ENCODE results near the gene KAT6B. TPM values are rescaled to one million over a fixed set of nuclear protein-coding genes. Genes with fewer than 3 reads are reported as not detected.

The KAT6B gene
- total RNA-seq, 1 donor, result 86.4 TPM

- no peaks in the 10 kb centered on the region for H3K27me3 ChIP-seq (ENCODE audit: insufficient read depth, low read length)
- no peak overlapping the region for H3K4me3 ChIP-seq (ENCODE audit: low read length)
- peaks cover 13% of the 10 kb centered on the region for H3K4me1 ChIP-seq (ENCODE audit: insufficient read depth, low read length)
- no peaks in the 10 kb centered on the region for H3K9me3 ChIP-seq (ENCODE audit: low read depth, low read length)
These were observed 9.6 kb downstream of the KAT6B start for GRCh38 chr10:74835963-74836362.

DNA sequence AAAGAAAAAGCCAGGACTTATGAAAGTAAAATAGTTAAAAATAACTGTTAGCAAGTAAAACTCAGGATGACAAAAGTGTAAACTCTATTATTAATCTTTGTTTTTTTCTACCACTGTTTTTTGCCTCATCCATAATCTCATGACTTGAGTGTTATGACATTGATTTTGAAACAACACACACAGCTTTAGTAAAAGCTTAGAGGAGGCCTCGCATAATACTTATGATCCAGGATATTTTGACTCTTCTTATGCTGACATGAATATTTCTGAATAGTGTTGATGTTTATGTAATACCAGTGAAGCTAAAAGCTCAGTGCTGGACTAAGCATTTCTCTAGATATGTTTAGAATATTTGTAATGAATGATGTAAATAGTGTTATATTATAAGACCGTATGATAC lies 10.5 kb downstream of the KAT6B start:
- Histone ChIP-seq H3K4me1 (ENCODE audit: insufficient read depth, low read length) (peaks cover 19% of the 10 kb centered on the region), H3K9me3 (ENCODE audit: low read depth, low read length) (no peaks in the 10 kb centered on the region), H3K27me3 (ENCODE audit: insufficient read depth, low read length) (no peaks in the 10 kb centered on the region), H3K4me3 (ENCODE audit: low read length) (no peak overlapping the region)

GRCh38 chr10:74837743-74838142 lies 11.3 kb downstream of the KAT6B start:
- Histone ChIP-seq H3K4me3 (ENCODE audit: low read length) (no peak overlapping the region), H3K27me3 (ENCODE audit: insufficient read depth, low read length) (no peaks in the 10 kb centered on the region), H3K4me1 (ENCODE audit: insufficient read depth, low read length) (peaks cover 24% of the 10 kb centered on the region), H3K9me3 (ENCODE audit: low read depth, low read length) (no peaks in the 10 kb centered on the region)

DNA sequence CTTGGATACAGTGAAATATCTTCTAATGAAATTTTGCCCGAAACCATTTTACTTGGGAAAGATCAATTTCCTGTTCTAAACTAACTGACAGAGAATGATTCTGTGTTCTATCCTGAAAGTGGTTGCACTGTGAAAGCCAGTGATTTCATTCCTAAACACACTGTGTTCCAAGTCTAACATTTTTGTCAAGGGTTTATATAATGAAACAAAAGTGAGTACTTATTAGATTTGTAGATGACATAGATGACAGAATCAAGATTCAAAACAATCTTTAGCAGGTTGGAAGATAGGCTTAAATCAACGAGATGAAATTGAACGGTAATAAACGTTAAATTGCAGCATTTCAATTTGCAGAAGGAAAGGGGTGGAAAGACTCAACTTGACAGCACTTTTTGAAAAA lies 13.3 kb downstream of the KAT6B start:
- peaks cover 32% of the 10 kb centered on the region for H3K4me1 ChIP-seq (ENCODE audit: insufficient read depth, low read length)
- no peaks in the 10 kb centered on the region for H3K27me3 ChIP-seq (ENCODE audit: insufficient read depth, low read length)
- no peaks in the 10 kb centered on the region for H3K9me3 ChIP-seq (ENCODE audit: low read depth, low read length)
- H3K4me3 ChIP-seq (ENCODE audit: low read length), result no peak overlapping the region

- Histone ChIP-seq H3K4me1 (ENCODE audit: insufficient read depth, low read length) (peaks cover 34% of the 10 kb centered on the region), H3K27me3 (ENCODE audit: insufficient read depth, low read length) (no peaks in the 10 kb centered on the region), H3K9me3 (ENCODE audit: low read depth, low read length) (no peaks in the 10 kb centered on the region), H3K4me3 (ENCODE audit: low read length) (no peak overlapping the region)
These were observed 15.0 kb downstream of the KAT6B start for GRCh38 chr10:74841265-74841973.

DNA sequence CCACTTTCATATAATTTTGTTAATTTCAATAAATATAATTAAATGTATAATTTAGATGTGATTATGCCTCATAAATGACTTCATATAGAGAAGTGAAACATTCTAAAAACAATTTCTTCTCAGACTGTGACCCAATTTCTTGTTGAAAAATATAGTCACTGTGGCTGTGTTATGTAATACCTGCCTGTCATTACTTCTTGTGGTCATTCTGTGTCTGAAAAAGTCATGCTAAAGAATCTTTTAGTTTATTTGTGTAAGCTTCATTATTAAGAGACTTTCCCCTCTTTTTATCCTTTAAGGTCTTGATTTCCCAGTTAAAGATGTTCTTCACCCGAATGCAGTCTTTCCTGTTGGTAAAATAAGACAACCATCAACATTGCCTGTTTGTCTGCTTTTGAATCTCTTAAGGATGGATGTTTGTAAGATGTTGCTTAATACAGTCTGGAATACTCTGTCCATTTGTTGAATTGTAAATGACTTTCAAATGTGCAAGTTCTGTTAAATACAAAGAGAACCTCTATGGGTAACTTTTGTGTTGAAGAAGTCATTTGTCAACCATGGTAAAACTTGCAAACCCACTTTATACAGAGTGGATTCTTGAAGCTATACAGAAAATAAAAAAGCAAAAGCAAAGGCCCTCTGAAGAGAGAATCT lies 16.0 kb downstream of the KAT6B start:
- Histone ChIP-seq H3K4me3 (ENCODE audit: low read length) (no peak overlapping the region), H3K27me3 (ENCODE audit: insufficient read depth, low read length) (no peaks in the 10 kb centered on the region), H3K9me3 (ENCODE audit: low read depth, low read length) (no peaks in the 10 kb centered on the region), H3K4me1 (ENCODE audit: insufficient read depth, low read length) (peaks cover 31% of the 10 kb centered on the region)

DNA sequence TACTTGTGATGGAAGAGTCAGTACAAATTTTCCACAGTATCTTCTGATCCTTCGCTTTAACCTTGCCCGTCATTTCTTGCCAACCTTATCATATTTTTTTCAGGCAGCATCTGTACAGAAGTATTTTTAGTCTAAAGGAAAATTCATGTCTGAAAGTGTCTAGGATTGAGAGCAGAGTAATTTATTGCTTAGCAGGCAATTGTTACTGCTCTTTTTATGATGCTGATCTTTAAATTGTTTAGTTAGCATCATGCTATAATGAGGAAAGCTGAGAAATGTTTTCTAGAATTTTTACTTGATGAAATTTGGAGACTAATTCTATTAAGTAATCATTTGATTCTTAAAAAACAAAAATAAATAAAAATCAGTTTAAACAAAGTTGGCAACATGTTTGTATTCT lies 20.6 kb downstream of the KAT6B start:
- H3K4me3 ChIP-seq (ENCODE audit: low read length), result no peak overlapping the region
- peaks cover 21% of the 10 kb centered on the region for H3K4me1 ChIP-seq (ENCODE audit: insufficient read depth, low read length)
- H3K9me3 ChIP-seq (ENCODE audit: low read depth, low read length), result no peaks in the 10 kb centered on the region
- H3K27me3 ChIP-seq (ENCODE audit: insufficient read depth, low read length), result no peaks in the 10 kb centered on the region

DNA sequence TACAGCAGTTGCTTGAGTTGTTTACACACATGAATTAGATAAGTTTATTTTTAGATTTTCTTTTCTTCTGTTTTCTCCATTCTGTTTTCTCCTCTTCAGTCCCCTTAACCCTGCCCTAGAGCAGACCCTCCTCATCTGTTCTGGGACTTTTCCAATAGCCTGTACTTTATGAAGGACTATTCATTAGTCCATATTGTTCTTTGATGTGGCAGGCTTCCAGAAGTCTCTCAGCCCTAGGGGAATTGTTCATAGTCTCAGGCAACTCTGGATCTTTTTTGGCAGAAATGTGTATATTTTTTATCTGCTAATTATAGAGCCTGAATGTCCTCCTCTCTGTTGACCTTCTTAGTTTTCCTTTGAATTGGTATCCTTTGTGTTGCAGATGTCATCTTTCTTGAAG lies 25.4 kb downstream of the KAT6B start:
- H3K9me3 ChIP-seq (ENCODE audit: low read depth, low read length), result no peaks in the 10 kb centered on the region
- H3K27me3 ChIP-seq (ENCODE audit: insufficient read depth, low read length), result no peaks in the 10 kb centered on the region
- no peak overlapping the region for H3K4me3 ChIP-seq (ENCODE audit: low read length)
- H3K4me1 ChIP-seq (ENCODE audit: insufficient read depth, low read length), result peaks cover 11% of the 10 kb centered on the region

GRCh38 chr10:74852381-74852780 lies 26.0 kb downstream of the KAT6B start:
- Histone ChIP-seq H3K9me3 (ENCODE audit: low read depth, low read length) (no peaks in the 10 kb centered on the region), H3K4me1 (ENCODE audit: insufficient read depth, low read length) (peaks cover 11% of the 10 kb centered on the region), H3K27me3 (ENCODE audit: insufficient read depth, low read length) (no peaks in the 10 kb centered on the region), H3K4me3 (ENCODE audit: low read length) (no peak overlapping the region)

DNA sequence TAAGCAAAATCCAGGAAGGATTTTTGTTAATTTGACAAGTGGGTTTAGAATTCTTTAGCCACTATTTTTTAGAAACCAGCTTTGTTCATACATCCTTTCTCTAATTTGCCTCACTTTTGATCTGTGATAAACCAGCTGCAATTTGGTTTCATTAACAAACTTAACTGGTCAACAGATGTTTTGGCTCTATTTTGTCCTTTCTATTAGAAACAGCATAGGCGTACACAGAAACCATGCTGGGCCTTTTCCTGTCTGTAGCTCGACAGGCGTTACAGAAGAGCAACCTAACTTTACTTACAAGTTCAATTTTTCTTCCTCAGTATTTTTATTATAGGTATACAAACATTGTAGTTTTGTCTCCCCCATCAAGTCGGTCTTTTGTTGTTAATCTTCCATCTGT lies 28.2 kb downstream of the KAT6B start:
- Histone ChIP-seq H3K27me3 (ENCODE audit: insufficient read depth, low read length) (no peaks in the 10 kb centered on the region), H3K9me3 (ENCODE audit: low read depth, low read length) (no peaks in the 10 kb centered on the region), H3K4me1 (ENCODE audit: insufficient read depth, low read length) (peaks cover 11% of the 10 kb centered on the region), H3K4me3 (ENCODE audit: low read length) (no peak overlapping the region)

DNA sequence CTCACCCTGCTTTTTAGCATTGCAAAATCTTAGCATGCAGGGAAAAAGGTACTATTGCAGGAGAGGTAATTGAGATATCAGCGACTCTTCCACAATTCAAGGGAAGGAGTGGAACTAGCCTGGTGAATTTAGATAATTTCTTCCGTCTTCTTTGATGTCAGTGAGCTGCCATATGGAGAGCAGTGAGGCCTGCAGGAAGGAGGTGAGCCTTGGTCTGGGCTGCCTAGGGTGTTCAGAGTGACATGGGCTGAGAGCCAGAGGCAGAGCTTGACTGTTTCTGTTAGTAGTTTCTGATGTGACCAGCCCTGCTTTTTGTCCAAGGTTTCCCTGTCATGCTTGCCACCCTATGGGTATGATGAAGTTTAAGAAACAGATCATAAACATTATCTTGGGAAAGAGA lies 28.6 kb downstream of the KAT6B start:
- Histone ChIP-seq H3K4me1 (ENCODE audit: insufficient read depth, low read length) (peaks cover 11% of the 10 kb centered on the region), H3K9me3 (ENCODE audit: low read depth, low read length) (no peaks in the 10 kb centered on the region), H3K4me3 (ENCODE audit: low read length) (no peak overlapping the region), H3K27me3 (ENCODE audit: insufficient read depth, low read length) (no peaks in the 10 kb centered on the region)

DNA sequence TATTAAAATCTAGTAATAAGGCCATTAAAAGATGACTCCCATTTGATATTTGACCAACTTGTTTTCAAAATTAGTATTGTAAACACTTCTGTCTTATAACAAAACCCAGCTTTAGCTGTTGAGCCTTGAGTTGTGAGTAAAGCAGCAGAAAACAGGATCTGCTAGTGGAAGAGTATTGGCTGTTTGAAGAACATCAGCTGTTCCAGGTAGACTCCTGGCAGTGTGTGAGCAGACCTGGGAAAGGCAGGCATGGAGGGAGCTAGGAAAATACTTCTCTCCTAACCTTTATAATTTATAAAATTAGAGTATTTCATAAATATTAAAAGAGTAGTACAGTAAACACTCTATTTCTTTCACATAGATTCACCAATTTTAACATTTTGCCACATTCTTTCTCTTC lies 29.0 kb downstream of the KAT6B start:
- H3K4me1 ChIP-seq (ENCODE audit: insufficient read depth, low read length), result peaks cover 11% of the 10 kb centered on the region
- no peaks in the 10 kb centered on the region for H3K9me3 ChIP-seq (ENCODE audit: low read depth, low read length)
- no peak overlapping the region for H3K4me3 ChIP-seq (ENCODE audit: low read length)
- H3K27me3 ChIP-seq (ENCODE audit: insufficient read depth, low read length), result no peaks in the 10 kb centered on the region

- peaks cover 11% of the 10 kb centered on the region for H3K4me1 ChIP-seq (ENCODE audit: insufficient read depth, low read length)
- no peaks in the 10 kb centered on the region for H3K27me3 ChIP-seq (ENCODE audit: insufficient read depth, low read length)
- H3K9me3 ChIP-seq (ENCODE audit: low read depth, low read length), result no peaks in the 10 kb centered on the region
- no peak overlapping the region for H3K4me3 ChIP-seq (ENCODE audit: low read length)
These were observed 30.5 kb downstream of the KAT6B start for GRCh38 chr10:74856940-74857339.

GRCh38 chr10:74857586-74857985 lies 31.2 kb downstream of the KAT6B start:
- Histone ChIP-seq H3K4me3 (ENCODE audit: low read length) (no peak overlapping the region), H3K27me3 (ENCODE audit: insufficient read depth, low read length) (no peaks in the 10 kb centered on the region), H3K9me3 (ENCODE audit: low read depth, low read length) (no peaks in the 10 kb centered on the region), H3K4me1 (ENCODE audit: insufficient read depth, low read length) (peaks cover 15% of the 10 kb centered on the region)

DNA sequence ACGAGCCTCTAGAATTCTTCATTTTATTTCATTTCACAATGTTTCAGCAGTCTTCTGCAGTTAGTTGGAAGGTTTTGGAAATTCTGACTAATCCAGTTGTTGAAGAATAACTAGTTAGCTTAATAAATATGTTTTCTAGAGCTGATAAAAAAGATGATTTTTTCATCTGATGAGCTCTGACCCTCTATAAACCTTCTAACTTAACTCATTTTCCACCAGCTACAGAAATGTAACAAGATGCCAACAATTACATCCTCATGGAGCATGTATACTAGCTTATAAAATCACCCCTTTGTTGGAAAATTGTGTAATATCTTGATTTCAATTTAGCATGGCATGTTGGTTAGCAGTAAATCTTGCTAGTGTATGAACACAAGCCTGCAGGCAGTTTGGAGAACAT lies 33.1 kb downstream of the KAT6B start:
- Histone ChIP-seq H3K4me1 (ENCODE audit: insufficient read depth, low read length) (peaks cover 22% of the 10 kb centered on the region), H3K9me3 (ENCODE audit: low read depth, low read length) (no peaks in the 10 kb centered on the region), H3K27me3 (ENCODE audit: insufficient read depth, low read length) (no peaks in the 10 kb centered on the region), H3K4me3 (ENCODE audit: low read length) (no peak overlapping the region)

- Histone ChIP-seq H3K9me3 (ENCODE audit: low read depth, low read length) (no peaks in the 10 kb centered on the region), H3K4me1 (ENCODE audit: insufficient read depth, low read length) (peaks cover 13% of the 10 kb centered on the region), H3K27me3 (ENCODE audit: insufficient read depth, low read length) (no peaks in the 10 kb centered on the region), H3K4me3 (ENCODE audit: low read length) (no peak overlapping the region)
These were observed 36.2 kb downstream of the KAT6B start for GRCh38 chr10:74862625-74863024.
